ENCODE measurements around the gene OPTC.

DNA sequence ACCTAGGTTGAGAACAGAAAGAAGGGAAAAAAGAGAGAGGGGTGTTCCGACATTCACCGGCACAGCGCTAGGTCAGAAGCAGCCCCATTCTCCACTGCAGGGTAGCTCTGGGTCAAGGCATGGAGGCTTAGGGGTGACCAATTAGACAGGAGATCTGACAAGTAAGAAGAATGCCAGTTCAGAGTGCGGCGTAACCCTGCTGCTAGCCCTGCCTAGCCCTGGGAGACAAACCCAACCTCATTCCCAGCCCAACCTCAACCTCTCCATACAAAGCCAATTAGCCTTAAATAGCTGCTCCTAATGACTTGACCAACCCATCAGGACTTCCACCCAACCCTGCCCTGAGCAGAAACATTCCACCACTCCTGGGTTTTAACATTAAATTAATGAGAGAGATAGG lies 15.0 kb upstream of the OPTC start:
- TF ChIP-seq POLR2A (IDR thresholded peaks at IDR 0.05) (no peak), POLR2AphosphoS5 (IDR thresholded peaks at IDR 0.05) (no peak), EP300 (IDR thresholded peaks at IDR 0.05) (no peak)
- TF ChIP-seq, protein P1, sequence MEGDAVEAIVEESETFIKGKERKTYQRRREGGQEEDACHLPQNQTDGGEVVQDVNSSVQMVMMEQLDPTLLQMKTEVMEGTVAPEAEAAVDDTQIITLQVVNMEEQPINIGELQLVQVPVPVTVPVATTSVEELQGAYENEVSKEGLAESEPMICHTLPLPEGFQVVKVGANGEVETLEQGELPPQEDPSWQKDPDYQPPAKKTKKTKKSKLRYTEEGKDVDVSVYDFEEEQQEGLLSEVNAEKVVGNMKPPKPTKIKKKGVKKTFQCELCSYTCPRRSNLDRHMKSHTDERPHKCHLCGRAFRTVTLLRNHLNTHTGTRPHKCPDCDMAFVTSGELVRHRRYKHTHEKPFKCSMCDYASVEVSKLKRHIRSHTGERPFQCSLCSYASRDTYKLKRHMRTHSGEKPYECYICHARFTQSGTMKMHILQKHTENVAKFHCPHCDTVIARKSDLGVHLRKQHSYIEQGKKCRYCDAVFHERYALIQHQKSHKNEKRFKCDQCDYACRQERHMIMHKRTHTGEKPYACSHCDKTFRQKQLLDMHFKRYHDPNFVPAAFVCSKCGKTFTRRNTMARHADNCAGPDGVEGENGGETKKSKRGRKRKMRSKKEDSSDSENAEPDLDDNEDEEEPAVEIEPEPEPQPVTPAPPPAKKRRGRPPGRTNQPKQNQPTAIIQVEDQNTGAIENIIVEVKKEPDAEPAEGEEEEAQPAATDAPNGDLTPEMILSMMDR (IDR thresholded peaks at IDR 0.05): no peak

Data from sigmoid colon (tissue), 4 donors.